Neuronal stem cell (in vitro differentiated cells): ENCODE results near the gene FANCG.

Experiments
- DNase-seq: peaks from one replicate; pipeline ENCODE4 v3.0.0-alpha.2; 2013; ENCODE audit warnings: low spot score
- H2AFZ ChIP-seq: one replicate; pipeline ENCODE4 v1.6.1; 2013; ENCODE audit warnings: mild to moderate bottlenecking, low read length, inconsistent platforms
- H2AK5ac ChIP-seq: 2 replicates; pipeline ENCODE4 v1.6.1; 2013; ENCODE audit warnings: low read depth, mild to moderate bottlenecking, inconsistent platforms, low read length, moderate library complexity, mixed read lengths
- H2BK120ac ChIP-seq: 2 replicates; pipeline ENCODE4 v1.6.1; 2013; ENCODE audit warnings: low read depth, mild to moderate bottlenecking, inconsistent platforms, low read length, moderate library complexity, mixed read lengths
- H2BK12ac ChIP-seq: one replicate; pipeline ENCODE4 v1.6.1; 2013; ENCODE audit warnings: low read length, inconsistent platforms
- H2BK15ac ChIP-seq: 2 replicates; pipeline ENCODE4 v1.6.1; 2013; ENCODE audit warnings: mild to moderate bottlenecking, low read length, inconsistent platforms, mixed read lengths
- H2BK5ac ChIP-seq: one replicate; pipeline ENCODE4 v1.6.1; 2013; ENCODE audit warnings: inconsistent platforms, mild to moderate bottlenecking, low read length, moderate library complexity
- H3K14ac ChIP-seq: one replicate; pipeline ENCODE4 v1.6.1; 2013; ENCODE audit warnings: low read length, inconsistent platforms
- H3K18ac ChIP-seq: 2 replicates; pipeline ENCODE4 v1.6.1; 2013; ENCODE audit warnings: low read length, inconsistent platforms
- H3K23ac ChIP-seq: 2 replicates; pipeline ENCODE4 v1.6.1; 2013; ENCODE audit warnings: low read depth, mild to moderate bottlenecking, mixed read lengths, low read length, inconsistent platforms; ENCODE audit not compliant: poor library complexity
- H3K27ac ChIP-seq: replicated peaks from 3 replicates; pipeline ENCODE4 v1.5.1; 2013; ENCODE audit warnings: low read length, inconsistent platforms
- H3K27me3 ChIP-seq, 3 experiments: 2 replicates each; pipeline ENCODE4 v1.6.1; 2013; ENCODE audit warnings: low read length in 3 of 3, mild to moderate bottlenecking in 2 of 3, inconsistent platforms in 1 of 3, low read depth in 1 of 3, mixed read lengths in 1 of 3, moderate library complexity in 1 of 3; ENCODE audit not compliant: control insufficient read depth in 3 of 3, insufficient read depth in 3 of 3
- H3K36me3 ChIP-seq, 2 donors: replicated peaks in 1 of 2; 2 replicates each; pipeline ENCODE4 v1.6.1; 2013; ENCODE audit warnings: low read length in 2 of 2; ENCODE audit not compliant: control insufficient read depth in 2 of 2, insufficient read depth in 2 of 2
- H3K4ac ChIP-seq: 2 replicates; pipeline ENCODE4 v1.6.1; 2013; ENCODE audit warnings: inconsistent platforms, mild to moderate bottlenecking, low read length, moderate library complexity
- H3K4me1 ChIP-seq, 2 donors: 1 replicate in 1 of 2; 2 replicates in 1 of 2; pipeline ENCODE4 v1.6.1; 2013; ENCODE audit warnings: low read length in 2 of 2, low read depth in 1 of 2; ENCODE audit not compliant: control insufficient read depth in 2 of 2, insufficient read depth in 1 of 2
- H3K4me2 ChIP-seq: one replicate; pipeline ENCODE4 v1.6.1; 2013; ENCODE audit warnings: mild to moderate bottlenecking, low read length, inconsistent platforms; ENCODE audit not compliant: insufficient read depth, poor library complexity, severe bottlenecking
- H3K4me3 ChIP-seq, 2 donors: 2 replicates each; pipeline ENCODE4 v1.5.1; 2013; ENCODE audit warnings: low read length in 2 of 2, mild to moderate bottlenecking in 2 of 2, inconsistent platforms in 1 of 2, moderate library complexity in 1 of 2
- H3K79me1 ChIP-seq: one replicate; pipeline ENCODE4 v1.6.1; 2013; ENCODE audit warnings: low read depth, mild to moderate bottlenecking, inconsistent platforms, low read length, moderate library complexity
- H3K9ac ChIP-seq: one replicate; pipeline ENCODE4 v1.6.1; 2013; ENCODE audit warnings: mild to moderate bottlenecking, low read depth, low read length, inconsistent platforms; ENCODE audit not compliant: poor library complexity
- H3K9me3 ChIP-seq, 2 donors: replicated peaks in 1 of 2; 2 replicates each; pipeline versions ENCODE3 to v1.6.1; 2013; ENCODE audit warnings: low read length in 2 of 2, mild to moderate bottlenecking in 2 of 2, inconsistent platforms in 1 of 2, low read depth in 1 of 2, mixed read lengths in 1 of 2, moderate library complexity in 1 of 2; ENCODE audit not compliant: control insufficient read depth in 2 of 2, insufficient read depth in 1 of 2
- H4K8ac ChIP-seq: one replicate; pipeline ENCODE4 v1.6.1; 2013; ENCODE audit warnings: low read depth, mild to moderate bottlenecking, inconsistent platforms, low read length, moderate library complexity
- H4K91ac ChIP-seq: one replicate; pipeline ENCODE4 v1.6.1; 2013; ENCODE audit warnings: low read length, low read depth, mild to moderate bottlenecking, inconsistent platforms; ENCODE audit not compliant: poor library complexity
- WGBS, 2 donors: extraction: QIAGEN DNeasy Blood & Tissue Kit; methylation state at CpG; one replicate each; pipeline ENCODE4 v1.1.7; 2013; ENCODE audit warnings: missing lambda C conversion rate in 2 of 2, mixed read lengths in 1 of 2; ENCODE audit not compliant: insufficient read length in 2 of 2, insufficient replicate concordance in 1 of 2; ENCODE audit errors: extremely low coverage in 2 of 2; 5-methylcytosine and 5-hydroxymethylcytosine counted together

The FANCG gene

DNA sequence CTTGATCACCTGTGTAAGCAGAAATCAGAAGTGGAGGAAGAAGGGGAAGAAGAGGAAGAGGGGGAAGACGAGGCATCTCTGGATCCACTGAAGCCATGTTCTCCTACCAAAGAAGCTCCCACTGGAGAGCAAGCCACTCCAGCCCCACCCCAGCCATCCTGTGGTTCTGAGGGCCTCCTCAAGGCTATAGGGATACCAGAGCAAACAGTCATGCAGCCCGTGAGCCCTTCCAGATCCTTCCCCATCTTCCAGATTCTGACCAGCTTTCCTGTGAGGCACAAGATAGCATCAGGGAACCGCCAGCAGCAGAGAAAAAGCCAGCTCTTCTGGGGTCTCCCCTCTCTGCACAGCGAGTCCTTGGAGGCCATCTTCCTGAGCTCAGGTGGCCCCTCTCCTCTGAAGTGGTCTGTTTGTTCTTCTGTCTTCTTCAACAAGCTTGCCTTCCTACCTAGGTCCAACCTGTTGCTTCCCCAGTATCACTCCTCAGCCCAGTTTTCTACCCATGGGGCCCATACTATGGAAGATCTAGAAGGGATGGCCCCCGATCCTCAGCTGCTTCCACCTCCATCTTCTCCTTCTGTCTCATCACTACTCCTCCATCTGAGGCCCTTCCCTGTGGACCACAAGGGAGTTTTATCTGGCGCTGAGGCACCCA, 36.7 kb downstream of the FANCG start:
- no CpG with 5 or more reads among the region's 6 CpGs for WGBS, 2 donors
- no peak for DNase-seq
- no peak overlapping the region for H3K4ac ChIP-seq

DNA sequence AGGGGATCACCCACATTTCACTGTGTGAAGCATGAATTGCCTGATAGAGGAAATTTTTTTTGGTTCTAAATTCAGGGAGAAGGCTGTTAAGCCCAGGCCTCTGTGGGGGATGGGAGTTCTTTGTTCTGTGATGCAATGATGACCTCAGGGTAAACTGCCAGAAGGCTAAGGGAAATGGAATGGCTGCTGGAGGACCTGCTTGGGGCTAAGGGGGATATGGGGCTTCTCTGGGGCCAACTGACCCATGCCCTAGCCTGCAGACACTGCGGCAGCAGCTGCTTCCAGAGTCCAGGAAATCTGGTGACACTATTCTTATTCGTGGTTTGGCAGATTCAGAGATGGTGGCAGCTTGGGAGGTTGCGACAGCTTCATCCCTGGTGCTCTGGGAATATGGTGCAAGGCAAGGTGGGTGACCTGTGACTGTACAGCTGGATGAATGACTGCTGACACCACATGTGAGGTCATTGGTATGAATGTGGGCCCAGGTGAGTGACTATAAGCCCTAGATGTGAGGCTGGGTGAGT, 37.6 kb downstream of the FANCG start:
- H4K8ac ChIP-seq: no peak overlapping the region
- H3K4me1 ChIP-seq: peaks cover 0 to 5% of the 10 kb centered on the region in 2 donors
- H3K4me3 ChIP-seq: no peak overlapping the region
- H3K9me3 ChIP-seq: no peaks in the 10 kb centered on the region
- H3K36me3 ChIP-seq: peaks cover 1 to 29% of the 10 kb centered on the region in 2 donors
- H3K23ac ChIP-seq: no peak overlapping the region
- no CpG with 5 or more reads among the region's 3 CpGs for WGBS, 2 donors
- H3K79me1 ChIP-seq: no peaks in the 10 kb centered on the region
- H2BK12ac ChIP-seq: no peak overlapping the region
- no peak overlapping the region for H3K4ac ChIP-seq
- no peak overlapping the region for H3K4me2 ChIP-seq
- no peak overlapping the region for H2BK15ac ChIP-seq
- no peak overlapping the region for H2AK5ac ChIP-seq
- H3K14ac ChIP-seq: no peak overlapping the region
- H3K9ac ChIP-seq: no peak overlapping the region
- no peak overlapping the region for H2AFZ ChIP-seq
- H2BK120ac ChIP-seq: no peak overlapping the region
- no peak overlapping the region for H4K91ac ChIP-seq
- no peak overlapping the region for H2BK5ac ChIP-seq
- no peak overlapping the region for H3K18ac ChIP-seq
- H3K27ac ChIP-seq: no peak overlapping the region
- H3K27me3 ChIP-seq: no peaks in the 10 kb centered on the region
- no peak for DNase-seq

More for the DNA sequence above, 36.7 kb downstream of the FANCG start:
- Histone ChIP-seq H4K91ac (no peak overlapping the region), H3K27ac (no peak overlapping the region), H3K14ac (no peak overlapping the region), H2AFZ (no peak overlapping the region), H2BK120ac (no peak overlapping the region), H2BK12ac (no peak overlapping the region), H2BK15ac (no peak overlapping the region), H3K18ac (no peak overlapping the region), H2BK5ac (no peak overlapping the region), H3K4me2 (no peak overlapping the region), H3K9ac (no peak overlapping the region), H3K79me1 (no peaks in the 10 kb centered on the region), H3K9me3 (no peaks in the 10 kb centered on the region), H3K27me3 (no peaks in the 10 kb centered on the region), H3K4me3 (no peak overlapping the region), H3K23ac (no peak overlapping the region), H2AK5ac (no peak overlapping the region), H3K36me3 (peaks cover 1 to 34% of the 10 kb centered on the region in 2 donors), H3K4me1 (peaks cover 0 to 5% of the 10 kb centered on the region in 2 donors), H4K8ac (no peak overlapping the region)

DNA sequence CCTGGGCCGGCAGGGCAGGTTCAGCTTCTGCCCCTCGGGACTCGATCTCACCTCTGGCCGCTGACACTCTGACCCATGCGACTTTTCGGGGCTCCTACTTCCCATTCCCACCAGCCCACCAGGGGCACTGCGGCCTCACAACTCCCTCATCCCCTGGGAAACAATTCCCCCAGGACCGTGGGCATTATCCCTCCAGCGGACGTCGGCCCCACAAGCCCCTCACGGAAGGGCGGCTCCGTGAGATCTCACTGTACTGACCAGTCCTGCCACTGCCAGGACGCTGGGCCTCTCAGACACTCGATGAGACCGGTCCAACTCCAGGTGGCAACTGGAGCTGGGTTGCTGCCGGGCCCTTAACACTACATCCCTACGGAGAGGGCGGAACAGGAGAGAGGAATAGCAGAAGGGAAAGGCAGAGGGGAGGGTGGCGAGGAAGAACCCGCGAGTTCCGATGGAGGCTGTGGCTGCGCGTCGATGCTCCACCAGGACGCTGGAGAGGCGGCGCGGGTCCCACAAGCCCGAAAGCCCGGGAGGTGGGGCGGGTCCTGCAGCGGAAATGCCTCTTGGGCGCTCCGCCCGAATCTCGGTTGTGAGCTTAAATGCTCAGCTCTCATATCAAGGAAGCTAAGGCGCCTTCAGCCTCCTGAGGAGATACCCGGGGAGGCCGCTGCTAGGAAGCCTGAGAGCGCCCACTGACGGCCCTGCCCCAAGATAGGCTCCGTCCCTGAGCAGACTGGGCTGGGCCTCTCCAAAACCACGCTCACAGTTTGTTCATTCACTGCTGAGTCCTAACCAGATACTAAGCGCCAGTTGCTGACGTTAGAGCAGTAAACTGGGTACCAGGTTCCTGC, 43.7 kb downstream of the FANCG start:
- Histone ChIP-seq H3K14ac (no peak overlapping the region), H2BK120ac (peak overlapping the region; percentile 47), H3K4me3 (no peak overlapping the region), H3K4me1 (no peaks in the 10 kb centered on the region), H2BK15ac (no peak overlapping the region), H3K27ac (no peak overlapping the region), H2AFZ (no peak overlapping the region), H2BK5ac (no peak overlapping the region), H3K36me3 (peaks cover 3 to 12% of the 10 kb centered on the region in 2 donors), H3K27me3 (peaks cover 0 to 2% (median 0%) of the 10 kb centered on the region in 3 experiments), H2AK5ac (no peak overlapping the region), H3K9ac (no peak overlapping the region), H4K91ac (no peak overlapping the region), H3K23ac (no peak overlapping the region), H3K4ac (peak overlapping the region; percentile 87), H3K18ac (no peak overlapping the region), H3K4me2 (peak overlapping the region; percentile 11), H2BK12ac (no peak overlapping the region), H3K79me1 (no peaks in the 10 kb centered on the region), H4K8ac (no peak overlapping the region), H3K9me3 (peaks cover 0 to 7% of the 10 kb centered on the region in 2 donors)
- WGBS, 2 donors: no CpG with 5 or more reads among the region's 48 CpGs
- DNase-seq: no peak

DNA sequence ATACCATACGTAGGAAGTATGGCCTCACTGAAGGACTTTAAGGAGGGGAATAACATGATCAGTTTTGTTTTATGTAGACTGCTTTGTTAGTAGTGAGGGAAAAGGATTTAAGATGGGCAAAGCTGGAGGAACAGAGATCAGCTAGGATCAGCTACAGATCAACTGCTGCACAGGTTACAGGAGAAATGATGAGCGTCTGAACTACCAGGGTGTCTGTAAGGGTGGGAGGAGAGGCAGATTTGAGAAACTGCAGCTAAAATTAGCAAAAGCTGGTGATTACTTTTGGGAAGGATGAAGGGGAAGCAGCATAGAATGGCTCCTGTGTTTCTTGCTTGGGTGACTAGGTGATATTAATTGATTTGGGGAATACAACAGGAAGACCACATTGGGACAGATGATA, 46.6 kb downstream of the FANCG start:
- Histone ChIP-seq H2AFZ (no peak overlapping the region), H3K9me3 (peaks cover 2 to 14% of the 10 kb centered on the region in 2 donors), H3K4me2 (no peak overlapping the region)

More for the DNA sequence above, 46.6 kb downstream of the FANCG start:
- H3K23ac ChIP-seq: no peak overlapping the region
- H3K27me3 ChIP-seq: peaks cover 0 to 2% (median 0%) of the 10 kb centered on the region in 3 experiments
- no peak overlapping the region for H3K4me3 ChIP-seq
- no peak overlapping the region for H2BK120ac ChIP-seq
- H3K9ac ChIP-seq: no peak overlapping the region
- WGBS, 2 donors: no CpG with 5 or more reads among the region's 2 CpGs
- DNase-seq: no peak
- H3K4ac ChIP-seq: no peak overlapping the region
- no peak overlapping the region for H4K91ac ChIP-seq
- H3K4me1 ChIP-seq: no peaks in the 10 kb centered on the region
- no peaks in the 10 kb centered on the region for H3K79me1 ChIP-seq
- H3K18ac ChIP-seq: no peak overlapping the region
- no peak overlapping the region for H2BK5ac ChIP-seq
- no peak overlapping the region for H2BK12ac ChIP-seq
- H4K8ac ChIP-seq: no peak overlapping the region
- H2AK5ac ChIP-seq: no peak overlapping the region
- H3K14ac ChIP-seq: no peak overlapping the region
- no peak overlapping the region for H2BK15ac ChIP-seq
- peaks cover 3 to 10% of the 10 kb centered on the region in 2 donors for H3K36me3 ChIP-seq
- H3K27ac ChIP-seq: no peak overlapping the region
